Measurements from ENCODE around the gene PLXNA4.

PLXNA4 gene

DNA sequence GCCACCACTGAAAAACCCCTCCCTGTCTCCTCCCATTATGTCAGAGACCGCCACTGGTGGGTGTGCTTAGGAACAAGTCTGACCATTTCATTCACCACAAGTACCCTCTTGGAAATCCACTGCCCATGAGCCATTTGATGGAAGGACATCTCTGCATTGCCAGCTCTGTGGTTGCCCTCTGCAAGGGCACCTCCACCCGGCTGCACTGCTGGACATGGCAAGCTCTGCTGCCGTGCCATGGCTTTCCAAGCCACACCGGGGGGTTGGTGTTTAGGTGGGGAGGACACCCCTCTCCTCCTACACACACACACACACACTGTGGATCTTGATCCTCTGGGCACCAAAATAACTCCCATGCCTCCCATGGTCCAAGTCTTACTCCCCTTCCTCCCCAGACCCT, 5.2 kb upstream of the PLXNA4 start:
- TF ChIP-seq TAF1 (IDR thresholded peaks at IDR 0.05; ENCODE audit: borderline replicate concordance, insufficient read depth, low read length): no peak
- no peak for TF ChIP-seq REST (IDR thresholded peaks at IDR 0.05; ENCODE audit: insufficient read depth in 1 of 2, low read depth in 2 of 2, low read length in 2 of 2)
- TF ChIP-seq POLR2AphosphoS5 (IDR thresholded peaks at IDR 0.05; ENCODE audit: low read depth, low read length): no peak
- TF ChIP-seq FOXP2 (optimal IDR thresholded peaks at IDR 0.05; ENCODE audit: borderline replicate concordance, extremely low read depth, extremely low read length, insufficient read depth): no peak
- no peak for TF ChIP-seq SIN3A (IDR thresholded peaks at IDR 0.05; ENCODE audit: borderline replicate concordance, insufficient read depth, low read length)

DNA sequence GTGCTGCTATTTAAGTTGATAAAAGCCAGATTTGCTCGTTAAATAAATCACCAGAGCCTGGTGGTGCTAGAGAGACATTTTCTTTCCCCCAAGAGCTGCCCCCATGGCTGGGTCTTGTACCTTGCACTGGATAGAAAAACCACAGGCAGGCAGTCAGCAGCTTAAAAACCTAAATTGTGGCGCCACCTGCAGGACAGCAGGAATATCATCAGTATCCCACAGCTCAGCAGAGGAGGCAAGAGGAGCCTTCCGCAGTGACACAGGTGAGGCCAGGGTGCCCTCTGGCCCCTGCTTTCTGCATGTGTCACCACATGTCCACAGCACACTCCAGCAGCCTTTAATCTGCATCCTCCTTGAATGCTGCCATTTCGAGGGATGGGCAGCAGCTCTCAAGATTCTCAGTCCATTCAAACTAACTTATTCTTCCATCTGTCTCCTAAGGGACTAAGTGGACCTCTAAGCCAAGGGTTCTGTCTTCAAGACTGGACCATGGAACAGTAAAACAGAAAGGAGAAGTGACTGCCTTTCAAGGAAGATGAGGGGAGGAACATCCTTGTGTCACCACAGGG, 4.5 kb upstream of the PLXNA4 start:
- no peak for TF ChIP-seq FOXP2 (optimal IDR thresholded peaks at IDR 0.05; ENCODE audit: borderline replicate concordance, extremely low read depth, extremely low read length, insufficient read depth)

- no peak for TF ChIP-seq SIN3A (IDR thresholded peaks at IDR 0.05; ENCODE audit: borderline replicate concordance, insufficient read depth, low read length)
- no peak for TF ChIP-seq POLR2AphosphoS5 (IDR thresholded peaks at IDR 0.05; ENCODE audit: low read depth, low read length)
- no peak for TF ChIP-seq REST (IDR thresholded peaks at IDR 0.05; ENCODE audit: insufficient read depth in 1 of 2, low read depth in 2 of 2, low read length in 2 of 2)
- no peak for TF ChIP-seq FOXP2 (optimal IDR thresholded peaks at IDR 0.05; ENCODE audit: borderline replicate concordance, extremely low read depth, extremely low read length, insufficient read depth)
- no peak for TF ChIP-seq TAF1 (IDR thresholded peaks at IDR 0.05; ENCODE audit: borderline replicate concordance, insufficient read depth, low read length)
Observed at GRCh38 chr7:132580277-132580676, 4.0 kb upstream of the PLXNA4 start.

DNA sequence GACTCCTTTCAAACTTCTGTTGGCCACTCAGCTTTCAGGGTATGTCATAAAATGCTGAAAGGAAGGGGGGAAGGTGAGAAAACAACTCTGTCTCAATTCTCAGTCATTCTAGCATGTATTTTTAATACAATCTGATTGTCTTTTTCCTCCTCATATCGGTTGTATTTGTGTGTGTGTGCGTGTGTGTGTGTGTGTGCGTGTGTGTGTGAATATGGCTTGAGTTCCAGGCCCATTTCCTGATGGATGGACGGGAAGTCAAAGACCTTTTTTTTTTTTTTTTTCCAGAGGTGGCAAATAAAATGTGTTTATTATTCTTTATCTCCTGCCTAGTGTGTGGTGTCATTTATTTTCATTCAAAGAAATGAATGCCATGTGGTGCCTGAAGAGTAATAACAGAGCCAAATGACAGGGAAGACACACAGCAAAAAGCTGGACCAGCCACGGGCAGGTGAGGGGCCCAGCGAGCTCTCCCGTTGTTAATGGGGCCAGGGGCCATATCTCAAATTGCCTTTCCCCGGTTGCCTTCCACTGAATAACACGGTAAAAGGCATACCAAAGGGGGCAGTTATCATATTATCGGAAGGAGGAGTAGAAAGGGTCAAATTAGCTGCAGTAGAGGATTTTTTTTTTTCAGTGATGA, 3.1 kb upstream of the PLXNA4 start:
- TF ChIP-seq POLR2AphosphoS5 (IDR thresholded peaks at IDR 0.05; ENCODE audit: low read depth, low read length) (no peak), SIN3A (IDR thresholded peaks at IDR 0.05; ENCODE audit: borderline replicate concordance, insufficient read depth, low read length) (no peak), FOXP2 (optimal IDR thresholded peaks at IDR 0.05; ENCODE audit: borderline replicate concordance, extremely low read depth, extremely low read length, insufficient read depth) (no peak), TAF1 (IDR thresholded peaks at IDR 0.05; ENCODE audit: borderline replicate concordance, insufficient read depth, low read length) (no peak), REST (IDR thresholded peaks at IDR 0.05; ENCODE audit: insufficient read depth in 1 of 2, low read depth in 2 of 2, low read length in 2 of 2) (no peak)

- no peak for TF ChIP-seq POLR2AphosphoS5 (IDR thresholded peaks at IDR 0.05; ENCODE audit: low read depth, low read length)
- TF ChIP-seq FOXP2 (optimal IDR thresholded peaks at IDR 0.05; ENCODE audit: borderline replicate concordance, extremely low read depth, extremely low read length, insufficient read depth): no peak
- TF ChIP-seq REST (IDR thresholded peaks at IDR 0.05; ENCODE audit: insufficient read depth in 1 of 2, low read depth in 2 of 2, low read length in 2 of 2): no peak
- TF ChIP-seq SIN3A (IDR thresholded peaks at IDR 0.05; ENCODE audit: borderline replicate concordance, insufficient read depth, low read length): no peak
- TF ChIP-seq TAF1 (IDR thresholded peaks at IDR 0.05; ENCODE audit: borderline replicate concordance, insufficient read depth, low read length): no peak
Observed at GRCh38 chr7:132578826-132579225, 2.6 kb upstream of the PLXNA4 start.
